Right cardiac atrium (tissue), 5 donors: ENCODE results near the gene POLR1A. TPM values are rescaled to one million over a fixed set of nuclear protein-coding genes. Genes with fewer than 3 reads are reported as not detected.

Experiments used
- polyA plus RNA-seq: library from polyadenylated mRNA; stranded (reverse); fragments of 200-250 nt; gene quantifications from one replicate; pipeline ENCODE4 v1.2.3, GENCODE V29; 2013
- total RNA-seq, 4 donors: library from RNA; stranded (reverse); fragmentation: NEBNext Ultra II Directional; extraction: Animal tissue kit (Norgen Biotek cat#: 25700); gene quantifications; one replicate each; pipeline ENCODE4 v1.2.1, GENCODE V29; 2021
- donor health status: healthy with polysubstance abuse.
- donor health status: DM: no; HTN: yes; CAD: no.
- donor health status: DM: no; HTN: no; CAD: no.
- donor health status: DM: no; HTN: yes; CAD: no; lungs with severe emphysema.
- donor health status: DM: yes; HTN: yes; CAD: no.

Gene POLR1A
- total and polyA plus RNA-seq, 5 donors: 4.7 to 29.9 (median 17.2) TPM

Other genes with a start within 250 kb of the POLR1A start
- gene ST3GAL5, start 216.9 kb downstream of the POLR1A start, total RNA-seq: 10 to 100 TPM in 2 of 4 donors, 1 to 10 TPM in 2; 8.7 to 14.0 (median 9.7) TPM
- 5.4 TPM for gene ST3GAL5, start 216.9 kb downstream of the POLR1A start, polyA plus RNA-seq
- 100 to 1,000 TPM in 3 of 4 donors, 10 to 100 TPM in 1; 98.0 to 112 (median 103) TPM for gene PTCD3, start 349 bp upstream of the POLR1A start, total RNA-seq
- gene PTCD3, start 349 bp upstream of the POLR1A start, polyA plus RNA-seq: 38.1 TPM
- 100 to 1,000 TPM; 188 to 204 (median 201) TPM for gene IMMT, start 89.6 kb upstream of the POLR1A start, total RNA-seq
- 132 TPM for gene IMMT, start 89.6 kb upstream of the POLR1A start, polyA plus RNA-seq
- gene MRPL35, start 93.6 kb upstream of the POLR1A start, total RNA-seq: 10 to 100 TPM; 53.7 to 78.6 (median 63.5) TPM
- gene MRPL35, start 93.6 kb upstream of the POLR1A start, polyA plus RNA-seq: 48.5 TPM
- 10 to 100 TPM; 22.5 to 34.4 (median 26.7) TPM for gene REEP1, start 231.7 kb upstream of the POLR1A start, total RNA-seq
- 16.5 TPM for gene REEP1, start 231.7 kb upstream of the POLR1A start, polyA plus RNA-seq